ENCODE measurements around the gene SF1.

SF1 gene

DNA sequence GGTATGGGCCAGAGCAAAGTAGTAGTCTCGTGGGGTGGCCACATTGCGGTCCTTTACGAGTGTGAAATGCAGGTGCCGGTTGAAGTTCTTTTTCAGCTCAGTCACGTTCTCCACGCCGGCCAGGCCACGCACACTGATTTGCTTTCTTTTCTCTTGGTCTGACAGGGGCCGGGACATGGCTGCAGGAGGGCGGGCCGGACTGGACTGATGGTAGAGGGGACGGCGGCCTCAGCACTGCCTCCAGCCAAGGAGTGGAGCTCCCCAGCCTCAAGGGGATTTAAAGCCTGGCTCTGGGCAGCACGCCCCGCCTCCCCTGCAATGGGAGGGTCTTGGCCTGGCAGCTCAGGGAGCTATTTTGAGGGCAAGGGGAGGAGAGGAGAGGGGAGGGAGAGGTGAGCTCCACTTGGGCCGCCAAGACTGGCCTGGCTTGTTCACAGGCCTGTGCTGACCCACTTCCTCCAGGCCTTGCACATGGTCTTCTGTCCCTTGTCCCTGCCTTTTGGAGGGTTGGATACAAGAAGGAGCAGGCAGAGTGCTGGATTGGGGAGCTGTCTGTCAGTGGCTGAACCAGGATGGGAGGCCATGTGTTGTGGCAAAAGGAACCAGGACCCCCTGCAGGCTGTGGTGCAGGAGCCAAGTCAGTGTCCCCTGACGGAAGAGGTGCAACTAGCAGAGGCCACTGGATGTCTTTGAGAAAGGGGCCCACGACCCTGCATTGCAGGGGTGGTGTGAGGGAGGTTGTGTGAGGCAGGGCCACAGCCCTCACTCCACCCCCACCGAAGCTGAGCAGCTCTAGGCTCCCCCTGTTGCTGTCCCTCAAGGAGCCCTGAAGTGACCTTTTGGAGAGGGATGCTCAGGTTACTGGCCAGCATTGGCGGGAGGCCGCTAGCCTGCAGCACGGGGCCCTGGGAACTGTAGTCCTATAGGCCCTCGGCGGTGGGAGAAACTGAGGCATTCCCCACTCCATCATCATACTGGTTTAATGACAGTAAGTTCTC, 18.3 kb downstream of the SF1 start, which contains the start of gene PYGM:
Gene PYGM, minus strand, starts transcription at position 253 of the 998 bp plus-strand sequence. Its CDS starts 76 bp downstream, at position 177.
- DNase-seq (ENCODE audit: low read depth, low spot score): no peak

DNA sequence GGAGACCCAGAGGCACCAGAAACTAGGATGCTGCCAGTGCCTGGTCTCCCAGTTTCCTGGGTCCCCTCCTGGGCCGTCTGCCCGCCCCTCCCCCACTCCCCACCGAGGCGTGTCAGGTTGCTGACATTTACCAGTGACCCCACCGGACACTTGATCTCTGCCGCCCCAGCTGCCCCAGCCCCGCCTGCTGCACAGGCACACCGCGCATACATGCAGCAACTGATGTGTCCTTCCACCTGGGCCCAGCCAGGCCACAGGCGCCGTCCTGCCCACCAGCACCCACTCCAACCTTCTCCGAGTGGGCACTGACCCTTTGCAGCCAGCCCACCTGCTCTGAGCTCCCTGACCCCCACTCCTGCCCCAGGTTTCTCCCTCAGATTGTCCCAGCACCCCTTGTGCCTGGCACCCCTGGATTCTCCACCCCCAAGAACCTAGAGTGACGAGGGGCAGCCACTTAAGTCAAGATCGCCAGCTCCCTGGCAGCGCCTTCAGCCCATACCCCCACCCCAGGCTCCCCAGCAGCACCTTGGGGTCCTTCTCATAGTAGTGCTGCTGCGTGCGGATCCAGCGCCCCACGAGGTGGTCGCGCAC, 19.1 kb downstream of the SF1 start:
- DNase-seq (ENCODE audit: low read depth, low spot score): no peak

DNA sequence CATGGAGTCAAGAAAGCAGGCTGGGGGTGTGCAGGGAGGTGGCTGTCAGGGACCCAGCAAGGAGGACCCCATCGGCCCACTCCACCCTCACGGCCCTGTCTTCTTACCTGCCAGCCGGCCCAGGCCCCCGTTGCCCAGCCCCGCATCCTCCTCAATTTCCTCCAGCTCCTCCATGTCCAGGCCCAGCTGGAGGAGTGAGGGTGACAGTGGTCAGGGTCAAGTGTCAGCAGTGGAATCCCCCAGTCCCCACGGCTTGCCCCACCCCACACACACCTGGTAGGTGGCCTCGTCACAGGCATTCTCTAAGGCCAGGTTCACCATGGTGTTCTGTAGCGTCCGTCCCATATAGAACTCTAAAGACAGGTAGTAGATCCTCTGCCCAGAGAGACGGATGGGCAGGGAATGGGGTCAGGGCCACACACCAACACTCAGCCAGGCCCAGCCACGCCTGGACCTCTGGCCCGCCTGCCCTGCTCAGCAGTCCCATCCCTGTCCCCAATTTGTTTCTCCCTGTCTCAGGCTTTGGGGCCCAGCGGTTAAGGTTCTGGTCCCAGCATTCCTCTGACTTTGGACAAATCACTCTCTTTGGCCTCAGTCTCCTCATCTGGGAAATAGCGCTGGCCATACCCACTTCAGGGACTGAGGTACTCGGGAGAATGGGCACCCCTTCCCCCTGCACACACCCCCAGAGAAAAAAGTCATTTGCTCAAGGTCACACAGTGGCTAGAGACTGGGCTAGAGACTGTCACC, 19.8 kb downstream of the SF1 start:
- DNase-seq (ENCODE audit: low read depth, low spot score): no peak

- DNase-seq (ENCODE audit: low read depth, low spot score): no peak
Measured at GRCh38 chr11:64757549-64758329, 20.6 kb downstream of the SF1 start.

GRCh38 chr11:64755681-64756361, 22.5 kb downstream of the SF1 start:
- no peak for DNase-seq (ENCODE audit: low read depth, low spot score)

DNA sequence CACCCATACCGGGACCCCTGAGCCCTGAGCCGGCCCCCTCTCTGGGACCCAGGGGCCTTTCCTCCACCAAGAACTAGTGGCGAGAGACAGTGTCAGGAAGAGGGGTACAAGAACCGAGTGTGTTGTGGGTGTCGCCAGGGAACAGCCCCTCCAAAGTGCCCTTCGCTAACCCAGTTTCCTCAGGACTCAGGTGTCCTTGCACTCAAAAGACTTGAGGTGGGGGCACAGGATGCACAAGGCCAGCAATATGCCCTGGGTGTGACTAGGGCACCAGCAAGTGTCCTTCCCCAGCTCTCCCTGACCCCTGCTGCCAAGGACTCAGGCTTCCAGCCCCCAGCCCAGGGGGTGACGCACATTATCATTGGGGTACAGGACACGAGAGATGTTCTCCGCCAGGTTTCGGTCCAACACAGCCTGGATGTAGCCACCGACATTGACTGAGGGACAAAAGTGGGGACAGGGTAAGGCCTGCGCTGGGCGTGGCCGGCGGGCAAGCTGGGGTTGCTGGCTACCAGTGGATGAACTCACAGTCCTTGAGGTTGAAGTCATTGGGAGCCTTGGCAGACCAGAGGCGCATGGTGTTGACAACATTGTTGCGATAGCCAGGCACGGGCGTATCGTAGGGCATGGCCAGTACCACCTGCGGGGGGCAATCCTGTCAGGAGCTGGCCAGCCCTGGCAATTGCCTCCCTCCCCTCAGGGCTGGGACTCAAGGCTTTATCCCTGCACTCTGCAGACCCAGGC, 23.3 kb downstream of the SF1 start:
- no peak for DNase-seq (ENCODE audit: low read depth, low spot score)

DNA sequence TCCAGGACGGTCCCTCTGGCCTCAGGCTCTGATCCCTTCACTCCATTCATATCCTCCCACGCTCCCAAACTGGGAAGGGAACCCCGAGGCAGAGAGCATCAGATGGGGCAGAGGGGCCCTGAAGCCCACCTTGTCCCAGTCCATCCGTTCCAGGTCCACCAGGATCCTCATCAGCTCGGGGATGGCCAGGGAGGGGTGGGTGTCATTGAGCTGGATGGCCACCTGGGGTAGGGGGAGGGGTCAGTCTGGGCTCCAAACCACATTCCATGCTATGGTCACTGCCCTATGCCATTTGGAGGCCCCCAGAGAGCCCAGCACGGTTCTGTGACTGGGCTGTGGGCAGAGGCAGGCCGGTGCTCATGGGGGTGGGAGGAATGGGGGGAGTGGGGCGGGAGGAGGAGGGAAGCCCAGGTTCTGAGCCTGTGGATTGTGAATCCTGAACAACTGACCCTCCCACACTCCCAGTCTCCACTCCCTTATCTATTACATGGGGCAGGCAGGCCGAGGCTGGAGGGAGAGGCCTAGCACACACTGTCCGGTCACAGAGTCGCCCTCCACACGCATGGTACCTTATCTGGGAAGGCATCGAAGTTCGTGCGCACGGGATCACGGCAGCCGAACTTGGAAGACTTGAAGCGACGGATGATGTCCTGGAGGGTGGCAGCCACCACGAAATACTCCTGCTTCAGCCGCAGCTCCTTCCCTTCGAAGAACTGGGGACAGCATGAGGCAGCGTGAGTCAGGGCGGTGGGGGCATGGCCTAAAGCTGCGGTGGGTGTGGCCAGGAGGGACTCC, 24.0 kb downstream of the SF1 start:
- DNase-seq (ENCODE audit: low read depth, low spot score): no peak

DNA sequence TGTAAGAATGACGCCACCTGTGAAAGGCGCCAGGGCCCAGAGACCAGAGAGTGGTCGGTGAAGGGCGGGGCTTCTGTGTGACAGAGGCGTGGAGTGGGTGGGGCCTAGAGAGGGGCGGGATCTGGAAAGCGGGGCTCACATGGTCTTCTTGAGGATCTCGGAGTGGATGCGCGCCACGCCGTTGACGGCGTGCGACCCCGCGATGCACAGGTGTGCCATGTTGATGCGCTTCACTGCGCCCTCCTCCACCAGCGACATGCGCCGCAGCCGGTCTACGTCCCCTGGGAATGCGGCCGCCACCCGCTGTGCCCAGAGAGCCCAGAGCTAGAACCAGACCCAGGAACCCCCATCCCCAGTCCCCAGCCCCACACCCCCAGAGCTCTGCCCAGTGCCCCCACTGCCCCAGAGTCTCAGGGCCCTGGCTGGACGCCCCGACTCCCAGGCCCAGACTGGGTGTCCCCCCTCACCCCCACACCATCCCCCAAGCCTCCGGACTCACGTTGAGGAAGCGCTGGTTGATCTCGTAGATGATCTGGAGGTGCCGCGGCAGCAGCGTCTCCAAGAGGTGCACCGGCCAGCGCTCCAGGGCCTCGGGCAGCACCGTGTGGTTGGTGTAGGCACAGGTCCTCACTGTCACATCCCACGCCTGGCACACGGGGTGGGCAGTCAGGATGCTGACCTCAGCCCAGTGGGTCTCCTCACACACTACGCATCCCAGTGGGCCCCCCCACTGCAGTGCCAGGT, 24.8 kb downstream of the SF1 start:
- DNase-seq (ENCODE audit: low read depth, low spot score): no peak

DNA sequence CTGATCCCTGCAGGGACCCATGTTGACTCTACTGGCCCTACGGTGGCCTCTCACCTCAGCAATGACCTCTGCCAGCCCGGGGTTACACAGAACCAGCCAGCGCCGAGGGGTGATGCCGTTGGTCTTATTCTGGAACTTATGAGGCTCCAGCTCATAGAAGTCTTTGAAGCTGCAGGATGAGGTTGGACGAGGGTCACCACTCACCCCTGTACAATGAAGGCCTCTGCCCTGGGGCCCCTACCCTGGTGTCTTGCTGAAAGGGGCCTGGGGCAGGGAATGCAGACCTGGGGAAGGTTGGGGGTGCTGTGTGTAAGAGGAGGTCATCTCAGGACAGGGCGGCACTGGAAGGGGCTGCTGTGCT, 25.3 kb downstream of the SF1 start:
- DNase-seq (ENCODE audit: low read depth, low spot score): no peak

DNA sequence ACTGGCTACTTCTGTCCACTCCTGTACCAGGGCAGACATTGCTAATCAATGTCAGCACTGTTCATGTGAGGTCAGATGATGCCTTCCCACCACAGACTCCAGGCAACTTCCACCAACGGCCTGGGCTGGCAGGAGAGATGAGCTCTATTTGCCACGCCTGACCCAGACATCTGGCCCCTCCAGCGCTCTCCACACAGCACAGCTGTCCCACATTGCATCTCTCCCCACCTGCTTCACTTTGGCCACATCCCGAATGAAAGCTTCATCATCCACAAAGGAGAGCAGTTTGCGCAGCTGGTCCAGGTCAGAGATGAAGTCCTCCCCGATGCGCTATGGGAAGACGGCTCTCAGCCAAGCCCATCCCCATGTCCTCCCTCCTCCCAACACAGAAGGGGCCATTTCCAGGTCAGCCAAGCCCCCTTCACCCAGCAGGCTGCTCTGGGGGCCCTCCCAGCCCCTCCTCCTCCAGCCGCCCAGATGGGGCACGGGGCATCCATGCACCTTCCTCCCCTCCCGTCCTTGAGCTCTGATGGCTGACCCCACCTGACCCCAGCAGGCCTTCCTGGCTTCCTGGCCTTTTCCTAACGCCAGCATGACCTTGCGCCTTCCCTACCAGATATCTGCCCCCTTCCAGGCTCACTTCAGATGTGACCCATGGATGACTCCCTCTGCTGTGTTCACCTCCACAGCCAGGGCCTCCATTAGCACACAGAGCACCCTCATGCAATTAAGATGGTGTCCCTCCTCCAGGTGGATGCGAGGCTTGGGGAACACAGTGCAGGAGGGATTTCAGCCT, 26.0 kb downstream of the SF1 start:
- no peak for DNase-seq (ENCODE audit: low read depth, low spot score)

- DNase-seq (ENCODE audit: low read depth, low spot score): no peak
Measured at GRCh38 chr11:64751580-64751979, 26.8 kb downstream of the SF1 start.

DNA sequence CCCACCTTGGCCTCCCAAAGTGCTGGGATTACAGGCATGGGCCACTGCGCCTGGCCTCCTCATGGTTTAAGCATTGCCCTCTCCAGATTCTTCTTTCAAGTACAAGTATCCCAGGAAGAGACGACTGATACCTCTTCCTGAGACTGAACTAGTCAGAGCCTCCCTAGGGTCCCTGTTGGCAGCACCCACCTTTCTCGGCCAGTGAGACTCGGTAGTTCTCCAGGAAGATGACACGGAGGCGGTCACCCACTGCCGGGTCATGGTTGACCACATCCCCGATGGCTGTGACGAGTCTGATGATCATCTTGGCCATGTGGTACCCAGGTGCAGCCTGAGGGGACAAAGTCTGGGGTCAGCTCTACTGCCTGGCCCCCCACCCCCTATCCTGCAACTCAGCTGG, 27.2 kb downstream of the SF1 start:
- no peak for DNase-seq (ENCODE audit: low read depth, low spot score)

DNA sequence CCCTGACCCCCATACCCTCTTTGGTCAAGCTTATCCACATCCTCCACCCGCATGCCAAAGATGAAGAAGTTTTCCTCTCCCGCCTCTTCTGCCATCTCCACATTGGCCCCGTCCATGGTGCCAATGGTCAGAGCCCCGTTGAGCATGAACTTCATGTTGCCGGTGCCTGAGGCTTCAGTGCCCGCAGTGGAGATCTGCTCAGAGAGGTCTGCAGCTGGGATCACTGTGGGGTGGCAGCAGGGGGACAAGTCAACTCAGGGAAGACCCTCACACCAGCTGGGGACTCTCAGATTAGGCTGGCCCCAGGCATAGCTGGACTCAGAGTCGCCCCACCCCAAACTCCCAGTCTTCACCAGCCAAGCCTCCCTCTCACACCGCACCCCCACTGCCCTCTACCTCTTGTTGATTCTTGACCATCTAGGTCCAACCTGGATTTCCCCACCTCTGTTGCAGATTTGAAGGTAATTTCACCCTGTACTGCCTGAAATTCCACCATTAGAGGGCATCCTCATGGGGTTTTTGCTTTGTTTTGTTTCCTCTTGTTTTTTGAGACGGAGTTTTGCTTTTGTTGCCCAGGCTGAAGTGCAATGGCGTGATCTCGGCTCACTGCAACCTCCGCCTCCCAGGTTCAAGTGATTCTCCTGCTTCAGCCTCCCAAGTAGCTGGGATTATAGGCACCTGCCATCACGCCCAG, 27.8 kb downstream of the SF1 start:
- no peak for DNase-seq (ENCODE audit: low read depth, low spot score)

DNA sequence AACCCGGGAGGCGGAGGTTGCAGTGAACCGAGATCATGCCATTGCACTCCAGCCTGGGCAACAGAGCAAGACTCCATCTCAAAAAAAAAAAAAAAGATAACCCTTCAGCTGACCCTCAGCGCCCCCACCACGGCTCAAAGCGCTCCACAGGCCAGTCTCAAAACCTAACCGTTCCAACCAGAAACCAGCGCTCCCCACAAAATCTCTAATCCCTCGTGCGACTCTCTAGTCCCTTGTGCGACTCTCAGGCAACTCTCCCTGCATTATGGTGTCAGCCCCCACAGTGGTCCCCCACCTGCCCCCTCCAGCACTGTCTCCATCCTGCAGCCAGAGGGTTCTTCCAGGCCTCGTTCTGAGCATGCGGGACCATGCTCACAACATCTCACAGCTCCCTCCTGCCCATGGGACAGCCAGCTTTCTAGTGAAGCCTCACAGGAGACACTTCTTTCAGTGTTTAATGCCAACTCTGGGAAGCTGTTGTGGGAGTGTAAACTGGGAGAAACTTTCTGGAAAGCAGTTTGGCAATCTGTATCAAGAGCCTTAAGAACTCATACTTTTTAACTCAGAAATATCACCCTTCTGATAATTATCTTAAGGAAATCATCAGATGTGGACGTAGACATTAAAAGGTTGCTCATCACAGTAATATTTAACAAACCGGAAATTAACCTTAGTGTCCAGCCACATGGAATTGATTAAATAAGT, 30.2 kb downstream of the SF1 start:
- no peak for DNase-seq (ENCODE audit: low read depth, low spot score)

GRCh38 chr11:64746486-64746885, 31.9 kb downstream of the SF1 start:
- DNase-seq (ENCODE audit: low read depth, low spot score): no peak

GRCh38 chr11:64745521-64746328, 32.6 kb downstream of the SF1 start:
- DNase-seq (ENCODE audit: low read depth, low spot score): peak; percentile 37
